Measurements from ENCODE around the gene RASSF4.
A peak's percentile ranks its signal among the peaks of the same experiment; 100 is the strongest.

RASSF4 gene

GRCh38 chr10:44972874-44973306 is 13.3 kb downstream of the RASSF4 start:
- H3K27ac ChIP-seq (replicated peaks; ENCODE audit: low read length), result no peak overlapping the region
- no peaks in the 10 kb centered on the region for H3K27me3 ChIP-seq (ENCODE audit: control insufficient read depth in 3 of 3, insufficient read depth in 3 of 3, low read depth in 1 of 3, low read length in 3 of 3)
- H3K18ac ChIP-seq (ENCODE audit: low read length), result peak overlapping the region; percentile 84
- H3K4me3 ChIP-seq (ENCODE audit: low read length in 2 of 2), result peak overlapping the region in 1 of 2 donors; percentile 29
- H4K8ac ChIP-seq (ENCODE audit: low read depth, low read length), result no peak overlapping the region
- H3K4me2 ChIP-seq (ENCODE audit: insufficient read depth, low read length, poor library complexity, severe bottlenecking), result no peak overlapping the region
- H2AFZ ChIP-seq (ENCODE audit: low read length), result no peak overlapping the region
- H3K79me1 ChIP-seq (ENCODE audit: low read depth, low read length), result peaks cover 5% of the 10 kb centered on the region
- peak overlapping the region; percentile 50 for H4K91ac ChIP-seq (ENCODE audit: low read depth, low read length, poor library complexity)
- no peak overlapping the region for H2BK5ac ChIP-seq (ENCODE audit: low read length)
- peak overlapping the region; percentile 46 for H2BK15ac ChIP-seq (ENCODE audit: low read length)
- H2AK5ac ChIP-seq (ENCODE audit: low read depth, low read length), result peak overlapping the region; percentile 99
- H3K4me1 ChIP-seq (ENCODE audit: control insufficient read depth in 2 of 2, insufficient read depth in 1 of 2, low read depth in 1 of 2, low read length in 2 of 2), result peaks cover 11 to 18% of the 10 kb centered on the region in 2 donors
- H3K9me3 ChIP-seq (replicated peaks in 1 of 2; ENCODE audit: control insufficient read depth in 2 of 2, insufficient read depth in 1 of 2, low read depth in 1 of 2, low read length in 2 of 2), result no peaks in the 10 kb centered on the region
- no peak for DNase-seq (ENCODE audit: low spot score)
- H2BK12ac ChIP-seq (ENCODE audit: low read length), result no peak overlapping the region
- H3K36me3 ChIP-seq (replicated peaks in 1 of 2; ENCODE audit: control insufficient read depth in 2 of 2, insufficient read depth in 2 of 2, low read length in 2 of 2), result no peaks in the 10 kb centered on the region
- H3K14ac ChIP-seq (ENCODE audit: low read length), result peak overlapping the region; percentile 32
- H3K23ac ChIP-seq (ENCODE audit: low read depth, low read length, poor library complexity), result peak overlapping the region; percentile 77
- no peak overlapping the region for H3K9ac ChIP-seq (ENCODE audit: low read depth, low read length, poor library complexity)
- no CpG with 5 or more reads among the region's 6 CpGs for WGBS, 2 donors (ENCODE audit: extremely low coverage in 2 of 2, insufficient read length in 2 of 2, insufficient replicate concordance in 1 of 2)
- H2BK120ac ChIP-seq (ENCODE audit: low read depth, low read length), result peak overlapping the region; percentile 69
- no peak overlapping the region for H3K4ac ChIP-seq (ENCODE audit: low read length)

- DNase-seq (ENCODE audit: low spot score), result no peak
- WGBS, 2 donors (ENCODE audit: extremely low coverage in 2 of 2, insufficient read length in 2 of 2, insufficient replicate concordance in 1 of 2), result no CpG with 5 or more reads among the region's 18 CpGs
- peaks cover 15 to 20% of the 10 kb centered on the region in 2 donors for H3K4me1 ChIP-seq (ENCODE audit: control insufficient read depth in 2 of 2, insufficient read depth in 1 of 2, low read depth in 1 of 2, low read length in 2 of 2)
These were observed 13.9 kb downstream of the RASSF4 start for GRCh38 chr10:44973323-44974081.

GRCh38 chr10:44974082-44974627 is 14.6 kb downstream of the RASSF4 start:
- H3K18ac ChIP-seq (ENCODE audit: low read length), result peak overlapping the region; percentile 94
- H4K91ac ChIP-seq (ENCODE audit: low read depth, low read length, poor library complexity), result peak overlapping the region; percentile 9
- H3K14ac ChIP-seq (ENCODE audit: low read length), result no peak overlapping the region
- peak overlapping the region; percentile 90 for H3K23ac ChIP-seq (ENCODE audit: low read depth, low read length, poor library complexity)
- H3K4me3 ChIP-seq (ENCODE audit: low read length in 2 of 2), result peak overlapping the region in 1 of 2 donors; percentile 65
- H3K9me3 ChIP-seq (replicated peaks in 1 of 2; ENCODE audit: control insufficient read depth in 2 of 2, insufficient read depth in 1 of 2, low read depth in 1 of 2, low read length in 2 of 2), result no peaks in the 10 kb centered on the region
- DNase-seq (ENCODE audit: low spot score), result no peak
- peak overlapping the region; percentile 81 for H2AFZ ChIP-seq (ENCODE audit: low read length)
- H3K27me3 ChIP-seq (ENCODE audit: control insufficient read depth in 3 of 3, insufficient read depth in 3 of 3, low read depth in 1 of 3, low read length in 3 of 3), result no peaks in the 10 kb centered on the region
- no peak overlapping the region for H2BK120ac ChIP-seq (ENCODE audit: low read depth, low read length)
- H3K4ac ChIP-seq (ENCODE audit: low read length), result peak overlapping the region; percentile 99
- no peak overlapping the region for H3K9ac ChIP-seq (ENCODE audit: low read depth, low read length, poor library complexity)
- no CpG with 5 or more reads among the region's 7 CpGs for WGBS, 2 donors (ENCODE audit: extremely low coverage in 2 of 2, insufficient read length in 2 of 2, insufficient replicate concordance in 1 of 2)
- no peak overlapping the region for H4K8ac ChIP-seq (ENCODE audit: low read depth, low read length)
- H3K27ac ChIP-seq (replicated peaks; ENCODE audit: low read length), result no peak overlapping the region
- H2BK12ac ChIP-seq (ENCODE audit: low read length), result no peak overlapping the region
- H3K4me1 ChIP-seq (ENCODE audit: control insufficient read depth in 2 of 2, insufficient read depth in 1 of 2, low read depth in 1 of 2, low read length in 2 of 2), result peaks cover 22 to 26% of the 10 kb centered on the region in 2 donors
- no peak overlapping the region for H2BK5ac ChIP-seq (ENCODE audit: low read length)
- H3K4me2 ChIP-seq (ENCODE audit: insufficient read depth, low read length, poor library complexity, severe bottlenecking), result peak overlapping the region; percentile 69
- H2BK15ac ChIP-seq (ENCODE audit: low read length), result peak overlapping the region; percentile 71
- peaks cover 5% of the 10 kb centered on the region for H3K79me1 ChIP-seq (ENCODE audit: low read depth, low read length)
- H2AK5ac ChIP-seq (ENCODE audit: low read depth, low read length), result peak overlapping the region; percentile 98
- H3K36me3 ChIP-seq (replicated peaks in 1 of 2; ENCODE audit: control insufficient read depth in 2 of 2, insufficient read depth in 2 of 2, low read length in 2 of 2), result no peaks in the 10 kb centered on the region

More at GRCh38 chr10:44973323-44974081, 13.9 kb downstream of the RASSF4 start:
- H4K91ac ChIP-seq (ENCODE audit: low read depth, low read length, poor library complexity), result peak overlapping the region; percentile 50
- peaks cover 5% of the 10 kb centered on the region for H3K79me1 ChIP-seq (ENCODE audit: low read depth, low read length)
- H3K4ac ChIP-seq (ENCODE audit: low read length), result no peak overlapping the region
- peak overlapping the region in 1 of 2 donors; percentile 65 for H3K4me3 ChIP-seq (ENCODE audit: low read length in 2 of 2)
- peak overlapping the region; percentile 69 for H2BK120ac ChIP-seq (ENCODE audit: low read depth, low read length)
- H2AFZ ChIP-seq (ENCODE audit: low read length), result no peak overlapping the region
- H4K8ac ChIP-seq (ENCODE audit: low read depth, low read length), result no peak overlapping the region
- H3K27me3 ChIP-seq (ENCODE audit: control insufficient read depth in 3 of 3, insufficient read depth in 3 of 3, low read depth in 1 of 3, low read length in 3 of 3), result no peaks in the 10 kb centered on the region
- no peak overlapping the region for H3K27ac ChIP-seq (replicated peaks; ENCODE audit: low read length)
- no peak overlapping the region for H3K4me2 ChIP-seq (ENCODE audit: insufficient read depth, low read length, poor library complexity, severe bottlenecking)
- peak overlapping the region; percentile 99 for H2AK5ac ChIP-seq (ENCODE audit: low read depth, low read length)
- H3K9me3 ChIP-seq (replicated peaks in 1 of 2; ENCODE audit: control insufficient read depth in 2 of 2, insufficient read depth in 1 of 2, low read depth in 1 of 2, low read length in 2 of 2), result no peaks in the 10 kb centered on the region
- H3K36me3 ChIP-seq (replicated peaks in 1 of 2; ENCODE audit: control insufficient read depth in 2 of 2, insufficient read depth in 2 of 2, low read length in 2 of 2), result no peaks in the 10 kb centered on the region
- peak overlapping the region; percentile 30 for H3K9ac ChIP-seq (ENCODE audit: low read depth, low read length, poor library complexity)
- H2BK15ac ChIP-seq (ENCODE audit: low read length), result no peak overlapping the region
- H2BK12ac ChIP-seq (ENCODE audit: low read length), result no peak overlapping the region
- no peak overlapping the region for H2BK5ac ChIP-seq (ENCODE audit: low read length)
- peak overlapping the region; percentile 84 for H3K18ac ChIP-seq (ENCODE audit: low read length)
- H3K14ac ChIP-seq (ENCODE audit: low read length), result no peak overlapping the region
- H3K23ac ChIP-seq (ENCODE audit: low read depth, low read length, poor library complexity), result peak overlapping the region; percentile 77
